ENCODE results near the gene CLCN1. TPM values are rescaled to one million over a fixed set of nuclear protein-coding genes. Genes with fewer than 3 reads are reported as not detected.

Gene CLCN1
- total and polyA plus RNA-seq, 10 of the 15 experiments (the other 5 are each of a cell fraction or from before 2014, with no cell fraction given), result 0.30 TPM; not detected in 9

DNA sequence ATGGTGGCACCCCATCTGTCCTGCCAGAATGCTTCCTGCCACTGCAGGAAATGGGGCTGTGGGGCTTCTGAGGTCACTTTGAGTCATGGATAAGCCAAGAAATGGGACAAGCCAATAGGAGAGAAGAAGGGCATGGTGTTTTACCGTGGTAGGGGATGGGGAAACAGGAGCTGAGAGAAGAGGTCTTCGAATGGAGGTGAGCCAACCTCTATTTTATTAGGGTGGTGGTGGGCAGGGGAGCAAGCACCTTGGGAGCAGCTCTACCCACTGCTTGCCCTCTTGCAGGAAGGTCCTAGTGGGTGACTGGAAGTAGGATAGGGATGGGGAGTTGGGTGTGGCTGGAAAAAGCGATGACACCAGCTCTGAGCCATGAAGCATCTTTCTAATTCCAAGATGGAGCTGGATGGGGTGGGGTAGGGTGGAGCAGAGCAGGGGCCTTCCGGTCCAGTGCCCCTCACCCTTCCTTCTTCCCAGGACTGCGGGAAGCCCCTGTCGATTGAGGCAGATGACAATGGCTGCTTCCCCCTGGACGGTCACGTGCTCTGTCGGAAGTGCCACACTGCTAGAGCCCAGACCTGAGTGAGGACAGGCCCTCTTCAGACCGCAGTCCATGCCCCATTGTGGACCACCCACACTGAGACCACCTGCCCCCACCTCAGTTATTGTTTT lies 74.3 kb downstream of the CLCN1 start (continued):
- TF ChIP-seq, protein P1, sequence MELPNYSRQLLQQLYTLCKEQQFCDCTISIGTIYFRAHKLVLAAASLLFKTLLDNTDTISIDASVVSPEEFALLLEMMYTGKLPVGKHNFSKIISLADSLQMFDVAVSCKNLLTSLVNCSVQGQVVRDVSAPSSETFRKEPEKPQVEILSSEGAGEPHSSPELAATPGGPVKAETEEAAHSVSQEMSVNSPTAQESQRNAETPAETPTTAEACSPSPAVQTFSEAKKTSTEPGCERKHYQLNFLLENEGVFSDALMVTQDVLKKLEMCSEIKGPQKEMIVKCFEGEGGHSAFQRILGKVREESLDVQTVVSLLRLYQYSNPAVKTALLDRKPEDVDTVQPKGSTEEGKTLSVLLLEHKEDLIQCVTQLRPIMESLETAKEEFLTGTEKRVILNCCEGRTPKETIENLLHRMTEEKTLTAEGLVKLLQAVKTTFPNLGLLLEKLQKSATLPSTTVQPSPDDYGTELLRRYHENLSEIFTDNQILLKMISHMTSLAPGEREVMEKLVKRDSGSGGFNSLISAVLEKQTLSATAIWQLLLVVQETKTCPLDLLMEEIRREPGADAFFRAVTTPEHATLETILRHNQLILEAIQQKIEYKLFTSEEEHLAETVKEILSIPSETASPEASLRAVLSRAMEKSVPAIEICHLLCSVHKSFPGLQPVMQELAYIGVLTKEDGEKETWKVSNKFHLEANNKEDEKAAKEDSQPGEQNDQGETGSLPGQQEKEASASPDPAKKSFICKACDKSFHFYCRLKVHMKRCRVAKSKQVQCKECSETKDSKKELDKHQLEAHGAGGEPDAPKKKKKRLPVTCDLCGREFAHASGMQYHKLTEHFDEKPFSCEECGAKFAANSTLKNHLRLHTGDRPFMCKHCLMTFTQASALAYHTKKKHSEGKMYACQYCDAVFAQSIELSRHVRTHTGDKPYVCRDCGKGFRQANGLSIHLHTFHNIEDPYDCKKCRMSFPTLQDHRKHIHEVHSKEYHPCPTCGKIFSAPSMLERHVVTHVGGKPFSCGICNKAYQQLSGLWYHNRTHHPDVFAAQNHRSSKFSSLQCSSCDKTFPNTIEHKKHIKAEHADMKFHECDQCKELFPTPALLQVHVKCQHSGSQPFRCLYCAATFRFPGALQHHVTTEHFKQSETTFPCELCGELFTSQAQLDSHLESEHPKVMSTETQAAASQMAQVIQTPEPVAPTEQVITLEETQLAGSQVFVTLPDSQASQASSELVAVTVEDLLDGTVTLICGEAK (IDR thresholded peaks at IDR 0.05; ENCODE audit: borderline replicate concordance), result no peak
- no peak for TF ChIP-seq ATF7 (IDR thresholded peaks at IDR 0.05; ENCODE audit: low read depth)
- TF ChIP-seq GABPA (IDR thresholded peaks at IDR 0.05; ENCODE audit: low read depth), result no peak
- no peak for TF ChIP-seq ESRRA (IDR thresholded peaks at IDR 0.05; ENCODE audit: low read length)
- TF ChIP-seq CREB1 (IDR thresholded peaks at IDR 0.05; ENCODE audit: low read depth), result no peak
- no peak for TF ChIP-seq NFIC (IDR thresholded peaks at IDR 0.05; ENCODE audit: low read depth, low read length)

DNA sequence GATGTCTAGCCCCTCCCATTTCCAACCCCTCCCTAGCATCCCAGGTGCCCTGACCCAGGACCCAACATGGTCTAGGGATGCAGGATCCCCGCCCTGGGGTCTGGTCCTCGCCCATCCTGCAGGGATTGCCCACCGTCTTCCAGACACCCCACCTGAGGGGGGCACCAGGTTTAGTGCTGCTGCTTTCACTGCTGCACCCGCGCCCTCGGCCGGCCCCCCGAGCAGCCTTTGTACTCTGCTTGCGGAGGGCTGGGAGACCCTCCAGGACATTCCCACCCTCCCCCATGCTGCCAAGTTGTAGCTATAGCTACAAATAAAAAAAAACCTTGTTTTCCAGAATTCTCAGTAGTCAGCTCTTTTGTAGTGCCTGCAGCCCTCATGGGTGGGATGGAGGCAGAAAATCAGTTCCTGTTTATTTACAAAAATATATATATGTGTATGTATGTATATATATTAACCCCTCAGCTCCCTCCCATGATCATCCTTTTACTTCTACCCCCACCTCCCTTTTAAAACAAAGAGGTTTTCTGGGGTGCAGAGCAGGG lies 74.9 kb downstream of the CLCN1 start:
- Histone ChIP-seq H3K36me3 (ENCODE audit: control insufficient read depth in 2 of 2, insufficient read depth in 2 of 2, low read length in 1 of 2) (peaks cover 7 to 33% of the 10 kb centered on the region in 2 experiments; a peak in 3 of 4 replicates), H3K9ac (ENCODE audit: control insufficient read depth, insufficient read depth, low read length) (no peak overlapping the region), H3K4me1 (ENCODE audit: control insufficient read depth, insufficient read depth, low read length) (peaks cover 6% of the 10 kb centered on the region), H2AFZ (ENCODE audit: control insufficient read depth, low read depth, low read length) (no peak overlapping the region), H3K4me2 (ENCODE audit: control insufficient read depth, insufficient read depth) (no peak overlapping the region), H3K79me2 (ENCODE audit: control insufficient read depth, insufficient read depth, low read length) (peaks cover 8% of the 10 kb centered on the region), H3K27ac (ENCODE audit: control insufficient read depth, insufficient read depth) (no peak overlapping the region), H4K20me1 (ENCODE audit: control insufficient read depth, insufficient read depth) (no peaks in the 10 kb centered on the region; the same call in 1 of the 2 replicates), H3K9me3 (replicated peaks; ENCODE audit: control insufficient read depth, insufficient read depth, low read length) (no peaks in the 10 kb centered on the region), H3K4me3 (no peak overlapping the region), H3K27me3 (replicated peaks in 1 of 2; ENCODE audit: control insufficient read depth in 2 of 2, insufficient read depth in 2 of 2, low read length in 1 of 2) (no peaks in the 10 kb centered on the region)
- DNase-seq (ENCODE audit: low read depth, low spot score), result no peak
- in situ Hi-C loops (cut with MboI), result no loop called here
- no peak for FAIRE-seq
- WGBS (ENCODE audit: insufficient coverage, insufficient replicate concordance, low lambda C conversion rate, missing lambda C conversion rate), result 95% methylated on average over 9 of the region's 9 CpGs
- no peak for ATAC-seq
- intact Hi-C loops (cut with micrococcal nuclease; ENCODE audit: unreplicated experiment), result no loop called here
- ChIA-PET RAD21 (ENCODE audit: unreplicated experiment) (no interaction called here), SMC1A (ENCODE audit: uncharacterized antibody, unreplicated experiment) (interaction anchor here (0.7 kb wide), 1 partner anchor 11 kb away, joined by 3 read pairs; no protein-coding TSS in a partner anchor), CTCF (interaction anchor here (1.3 kb wide), 1 partner anchor 11 kb away, joined by 4 read pairs; no protein-coding TSS in a partner anchor), POLR2A (no interaction called here)
- no TSS peak for BruUV-seq (replicated peaks)
- TF ChIP-seq EED (IDR thresholded peaks at IDR 0.05; ENCODE audit: low read depth), result no peak
- no peak for TF ChIP-seq CHD2 (IDR thresholded peaks at IDR 0.05; ENCODE audit: borderline replicate concordance, low read depth, low read length)
- no peak for TF ChIP-seq ZBTB4 (CRISPR knock-in tag; IDR thresholded peaks at IDR 0.05)
- no peak for TF ChIP-seq NRF1 (conservative IDR thresholded peaks at IDR 0.05; ENCODE audit: low read depth, low read length)
- no peak for TF ChIP-seq JUNB (IDR thresholded peaks at IDR 0.05)
- no peak for TF ChIP-seq NKRF (conservative IDR thresholded peaks at IDR 0.05)
- no peak for TF ChIP-seq PAX8 (IDR thresholded peaks at IDR 0.05)
